Spinal cord (tissue), 10 donors: ENCODE data around the gene ATP9B. TPM values are rescaled to one million over a fixed set of nuclear protein-coding genes. Genes with fewer than 3 reads are reported as not detected.

Source experiments
- DNase-seq, 6 donors: peaks; one replicate each; pipeline versions ENCODE4 v3.0.0 to v3.0.0-alpha.2; 2013 to 2015; ENCODE audit warnings: low spot score in 6 of 6, low read depth in 4 of 6
- H3K27ac ChIP-seq: one replicate; pipeline ENCODE4 v1.5.1; 2013; ENCODE audit warnings: low read depth, low read length, control low read depth
- H3K27me3 ChIP-seq: one replicate; pipeline ENCODE4 v1.6.1; 2013; ENCODE audit warnings: low read length; ENCODE audit not compliant: control insufficient read depth, insufficient read depth
- H3K36me3 ChIP-seq: one replicate; pipeline ENCODE4 v1.6.1; 2013; ENCODE audit warnings: low read length; ENCODE audit not compliant: control insufficient read depth, insufficient read depth
- H3K4me1 ChIP-seq: one replicate; pipeline ENCODE4 v1.6.1; 2013; ENCODE audit warnings: low read length; ENCODE audit not compliant: control insufficient read depth, insufficient read depth
- H3K4me3 ChIP-seq: one replicate; pipeline ENCODE4 v1.5.1; 2013; ENCODE audit warnings: low read depth, low read length, control low read depth
- H3K9me3 ChIP-seq: one replicate; pipeline ENCODE4 v1.6.1; 2013; ENCODE audit warnings: low read length; ENCODE audit not compliant: control insufficient read depth, insufficient read depth
- WGBS: methylation state at CpG from one replicate; pipeline ENCODE4 v1.1.5; 2013; ENCODE audit warnings: missing lambda C conversion rate; ENCODE audit not compliant: insufficient coverage; 5-methylcytosine and 5-hydroxymethylcytosine counted together
- polyA plus RNA-seq, 2 donors: library from polyadenylated mRNA; unstranded; fragments of 120-200 nt; gene quantifications; one replicate each; pipeline ENCODE4 v1.2.1, GENCODE V29; 2013; ENCODE audit not compliant: insufficient read length in 2 of 2
- total RNA-seq, 2 donors: library from RNA; depleted of rRNA in 1 of 2; stranded (reverse); fragments of 120-200 nt in 1 of 2; fragments of >200 nt in 1 of 2; gene quantifications; one replicate each; pipeline versions ENCODE4 v1.2.3 to v1.2.4, GENCODE V29; 2013 to 2014
- donor health status: healthy.

The ATP9B gene
- total and polyA plus RNA-seq, 4 donors = 19.5 to 72.7 (median 35.6) TPM

- Histone ChIP-seq H3K27me3 (no peaks in the 10 kb centered on the region), H3K4me1 (peaks cover 27% of the 10 kb centered on the region), H3K9me3 (no peaks in the 10 kb centered on the region), H3K4me3 (no peak overlapping the region), H3K27ac (peak overlapping the region; percentile 86), H3K36me3 (peaks cover 31% of the 10 kb centered on the region)
- 53% methylated on average over 25 of the region's 29 CpGs for WGBS
- DNase-seq = peak in 5 of 6 donors; percentile 27 to 82 (median 40)
Measured at GRCh38 chr18:79366177-79367094, 297.2 kb downstream of the ATP9B start.

DNA sequence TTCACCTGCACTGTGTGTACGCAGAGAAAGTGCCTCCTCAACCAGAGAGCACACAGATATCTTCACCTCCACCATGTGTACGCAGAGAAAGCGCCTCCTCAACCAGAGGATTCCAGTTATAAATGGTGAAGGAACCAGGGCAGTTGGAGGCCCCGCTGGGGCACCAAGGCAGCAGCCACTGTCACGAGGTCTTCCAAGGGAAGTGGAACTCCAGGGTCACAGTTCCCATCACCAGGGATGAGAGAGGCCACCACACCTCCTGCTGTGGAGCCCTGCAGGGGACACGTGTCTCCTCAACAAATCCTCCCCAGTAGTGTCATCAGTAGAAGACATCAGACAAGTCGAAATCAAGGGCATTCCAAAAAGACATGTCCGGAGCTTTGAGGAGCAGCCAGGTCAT lies 298.3 kb downstream of the ATP9B start:
- 90% methylated on average over 6 of the region's 8 CpGs for WGBS
- peaks cover 31% of the 10 kb centered on the region for H3K36me3 ChIP-seq
- no peaks in the 10 kb centered on the region for H3K27me3 ChIP-seq
- H3K4me1 ChIP-seq = peaks cover 29% of the 10 kb centered on the region
- no peaks in the 10 kb centered on the region for H3K9me3 ChIP-seq
- H3K27ac ChIP-seq = peak overlapping the region; percentile 16
- no peak for DNase-seq
- no peak overlapping the region for H3K4me3 ChIP-seq

DNA sequence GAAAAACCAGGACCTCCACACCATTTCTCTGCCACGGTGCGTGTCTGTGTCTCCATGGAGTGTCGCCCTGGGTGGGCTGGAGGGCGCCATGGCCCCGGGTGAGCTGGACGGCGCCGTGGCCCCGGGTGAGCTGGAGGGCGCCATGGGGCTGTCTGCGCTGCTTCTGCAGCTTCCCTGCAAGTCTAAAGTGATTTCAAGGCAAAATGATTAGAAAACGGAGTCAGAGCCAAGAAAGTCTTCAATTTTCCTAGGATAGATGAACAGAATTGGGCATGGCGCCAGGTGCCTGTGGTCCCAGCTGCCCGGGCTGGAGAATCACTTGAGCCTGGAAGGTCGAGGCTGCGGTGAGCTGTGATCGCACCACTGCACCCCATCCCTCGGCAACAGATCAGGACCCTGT lies 298.8 kb downstream of the ATP9B start:
- peaks cover 32% of the 10 kb centered on the region for H3K36me3 ChIP-seq
- WGBS = 59% methylated on average over 18 of the region's 18 CpGs
- H3K4me1 ChIP-seq = peaks cover 30% of the 10 kb centered on the region
- DNase-seq = peak in 2 of 6 donors; percentile 39 to 48
- no peaks in the 10 kb centered on the region for H3K27me3 ChIP-seq
- H3K9me3 ChIP-seq = no peaks in the 10 kb centered on the region
- H3K4me3 ChIP-seq = no peak overlapping the region
- peak overlapping the region; percentile 16 for H3K27ac ChIP-seq

DNA sequence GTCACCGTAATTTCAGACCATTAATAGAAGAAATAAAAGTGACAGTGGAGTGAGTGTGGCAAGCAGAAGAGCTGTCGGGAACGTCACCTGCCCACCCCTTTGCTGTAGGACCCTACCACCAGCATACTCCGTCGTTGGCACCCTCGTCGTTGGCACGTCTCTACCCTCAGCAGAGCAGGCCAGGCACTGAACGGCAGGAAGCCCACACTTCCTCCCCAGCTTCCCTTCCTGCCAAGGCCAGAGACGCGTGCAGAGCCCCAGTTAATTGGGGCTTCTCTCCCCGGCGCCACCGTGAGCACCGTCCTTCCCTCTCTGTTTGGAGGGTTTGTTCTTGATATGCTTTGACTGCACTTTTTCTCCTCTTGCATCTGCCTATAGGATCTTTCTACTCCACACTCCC lies 299.5 kb downstream of the ATP9B start:
- Histone ChIP-seq H3K36me3 (peaks cover 33% of the 10 kb centered on the region), H3K4me3 (no peak overlapping the region), H3K27me3 (no peaks in the 10 kb centered on the region), H3K4me1 (peaks cover 32% of the 10 kb centered on the region), H3K9me3 (no peaks in the 10 kb centered on the region), H3K27ac (no peak overlapping the region)
- 88% methylated on average over 9 of the region's 15 CpGs for WGBS
- no peak for DNase-seq

GRCh38 chr18:79371561-79372121 lies 302.4 kb downstream of the ATP9B start:
- Histone ChIP-seq H3K4me3 (no peak overlapping the region), H3K27ac (no peak overlapping the region)

DNA sequence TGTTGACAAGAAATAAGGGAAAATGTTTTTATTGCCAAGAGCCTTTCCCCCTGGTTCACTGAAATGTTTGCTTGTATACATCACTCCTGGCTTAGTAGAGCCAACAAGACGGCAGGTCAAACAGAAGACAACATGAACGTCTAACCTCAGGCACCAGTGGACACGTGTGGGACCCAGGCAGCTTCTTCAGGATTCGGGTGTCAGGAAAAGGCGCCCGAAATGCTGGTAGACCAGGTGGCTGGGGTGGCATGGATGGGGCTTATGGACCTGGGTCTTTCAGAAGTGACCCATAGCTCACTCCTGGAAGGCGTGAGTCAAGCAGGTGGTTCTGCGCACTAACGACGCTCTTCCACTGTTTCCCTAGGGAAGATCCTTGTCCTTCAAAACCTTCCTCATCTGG lies 303.3 kb downstream of the ATP9B start:
- WGBS = 97% methylated on average over 6 of the region's 10 CpGs
- Histone ChIP-seq H3K9me3 (no peaks in the 10 kb centered on the region), H3K27ac (peak overlapping the region; percentile 71)

More at GRCh38 chr18:79371561-79372121, 302.4 kb downstream of the ATP9B start:
- Histone ChIP-seq H3K9me3 (no peaks in the 10 kb centered on the region), H3K36me3 (peaks cover 35% of the 10 kb centered on the region), H3K4me1 (peaks cover 23% of the 10 kb centered on the region), H3K27me3 (no peaks in the 10 kb centered on the region)
- DNase-seq = no peak
- 76% methylated on average over 8 of the region's 14 CpGs for WGBS

DNA sequence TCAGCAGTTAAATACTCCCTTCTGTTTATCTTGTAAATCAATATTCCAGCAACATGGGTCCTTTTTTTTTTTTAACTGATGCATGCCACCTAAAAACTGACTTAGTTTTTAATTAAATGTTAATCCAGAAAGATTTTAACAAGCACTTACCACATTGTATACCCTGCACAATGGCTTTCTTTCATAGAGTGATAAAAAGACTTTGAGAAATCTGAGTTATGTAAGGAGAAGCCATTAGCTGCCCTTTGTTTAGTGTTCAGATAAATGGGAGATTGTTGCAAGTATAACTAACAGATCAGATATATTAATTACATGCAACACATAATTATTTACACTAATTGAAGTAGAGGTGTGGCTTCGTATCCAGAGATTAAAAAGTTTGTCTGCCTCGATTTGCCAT lies 303.8 kb downstream of the ATP9B start:
- Histone ChIP-seq H3K27ac (peak overlapping the region; percentile 79), H3K36me3 (peaks cover 38% of the 10 kb centered on the region), H3K4me1 (peaks cover 22% of the 10 kb centered on the region), H3K9me3 (no peaks in the 10 kb centered on the region), H3K4me3 (no peak overlapping the region), H3K27me3 (no peaks in the 10 kb centered on the region)
- no peak for DNase-seq
- no CpG with 5 or more reads among the region's 2 CpGs for WGBS

More for the DNA sequence above, 303.3 kb downstream of the ATP9B start:
- no peaks in the 10 kb centered on the region for H3K27me3 ChIP-seq
- DNase-seq = no peak
- peaks cover 38% of the 10 kb centered on the region for H3K36me3 ChIP-seq
- no peak overlapping the region for H3K4me3 ChIP-seq
- peaks cover 22% of the 10 kb centered on the region for H3K4me1 ChIP-seq

GRCh38 chr18:79373736-79374135 lies 304.5 kb downstream of the ATP9B start:
- Histone ChIP-seq H3K4me3 (no peak overlapping the region), H3K4me1 (peaks cover 21% of the 10 kb centered on the region), H3K27me3 (no peaks in the 10 kb centered on the region), H3K9me3 (no peaks in the 10 kb centered on the region), H3K36me3 (peaks cover 38% of the 10 kb centered on the region), H3K27ac (peak overlapping the region; percentile 79)
- 96% methylated on average over 14 of the region's 17 CpGs for WGBS
- DNase-seq = no peak

DNA sequence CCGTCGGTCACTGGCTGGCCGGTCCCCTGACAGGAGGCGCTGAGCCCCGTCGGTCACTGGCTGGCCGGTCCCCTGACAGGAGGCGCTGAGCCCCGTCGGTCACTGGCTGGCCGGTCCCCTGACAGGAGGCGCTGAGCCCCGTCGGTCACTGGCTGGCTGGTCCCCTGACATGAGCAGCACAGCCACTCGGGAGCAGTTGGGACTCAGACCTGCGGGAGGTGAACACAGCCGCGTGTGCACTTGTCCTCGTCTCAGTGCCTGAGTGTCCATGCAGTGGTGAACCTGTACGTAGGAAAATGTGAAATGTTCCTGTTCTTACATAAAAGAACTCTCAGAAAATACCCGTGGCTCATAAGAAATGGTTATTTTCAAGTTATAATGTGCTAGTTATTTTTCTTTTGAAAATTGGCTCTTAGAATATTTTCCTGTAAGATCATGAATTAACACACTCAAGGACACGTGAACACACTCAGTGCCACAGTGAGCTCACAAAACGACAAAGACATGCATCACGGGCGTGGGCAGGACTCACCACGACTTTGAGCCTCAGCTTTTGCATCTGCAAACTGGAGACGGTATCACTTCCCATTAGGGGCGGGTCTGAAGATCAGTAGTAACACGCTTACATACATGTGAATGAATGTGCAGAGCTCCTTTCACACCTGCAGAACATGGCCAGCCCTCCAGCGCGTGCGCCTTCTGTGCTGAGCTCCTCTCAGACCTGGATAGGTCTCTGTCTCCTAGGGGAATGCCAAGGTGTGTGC lies 305.4 kb downstream of the ATP9B start:
- DNase-seq = no peak
- H3K4me1 ChIP-seq = peaks cover 29% of the 10 kb centered on the region
- 89% methylated on average over 13 of the region's 32 CpGs for WGBS
- H3K36me3 ChIP-seq = peaks cover 42% of the 10 kb centered on the region
- no peak overlapping the region for H3K27ac ChIP-seq
- H3K27me3 ChIP-seq = no peaks in the 10 kb centered on the region
- no peak overlapping the region for H3K4me3 ChIP-seq
- no peaks in the 10 kb centered on the region for H3K9me3 ChIP-seq
